Mesothelial cell of epicardium (in vitro differentiated cells): ENCODE data around the gene CTU1. TPM values are rescaled to one million over a fixed set of nuclear protein-coding genes. Genes with fewer than 3 reads are reported as not detected.

Experiments
- DNase-seq, 2 experiments: peaks; one replicate each; pipeline ENCODE4 v3.0.0; 2021; ENCODE audit warnings: low spot score in 2 of 2; ENCODE audit not compliant: unreplicated experiment in 2 of 2
- H3K27ac Mint-ChIP-seq: 2 replicates; pipeline ENCODE4 v1.8.0; 2021; ENCODE audit warnings: mixed read lengths
- H3K27me3 Mint-ChIP-seq: 2 replicates; pipeline ENCODE4 v1.8.0; 2021; ENCODE audit warnings: low read depth, mixed read lengths
- H3K36me3 Mint-ChIP-seq: 2 replicates; pipeline ENCODE4 v1.8.0; 2021; ENCODE audit warnings: mixed read lengths
- H3K4me1 Mint-ChIP-seq: 2 replicates; pipeline ENCODE4 v1.8.0; 2021; ENCODE audit warnings: mixed read lengths
- H3K4me3 Mint-ChIP-seq: 2 replicates; pipeline ENCODE4 v1.8.0; 2021; ENCODE audit warnings: mild to moderate bottlenecking, moderate library complexity, mixed read lengths
- H3K9me3 Mint-ChIP-seq: 2 replicates; pipeline ENCODE4 v1.8.0; 2021; ENCODE audit warnings: mixed read lengths
- CTCF ChIP-seq: fragments of 200-600 bp; sonication (generic); IDR thresholded peaks from one replicate; pipeline ENCODE4 v1.5.0; 2021; ENCODE audit warnings: antibody characterized with exemption; ENCODE audit not compliant: unreplicated experiment
- total RNA-seq: library from RNA; stranded (reverse); gene quantifications from 3 replicates; pipeline ENCODE4 v1.2.1, GENCODE V29; 2021

The CTU1 gene
- total RNA-seq, 1 donor from 2014 or later: 7.7 TPM

GRCh38 chr19:51137792-51138425 lies 29.7 kb upstream of the CTU1 start:
- peaks cover 52% of the 10 kb centered on the region for H3K27me3 Mint-ChIP-seq
- DNase-seq: no peak
- peaks cover 16% of the 10 kb centered on the region for H3K9me3 Mint-ChIP-seq
- H3K4me3 Mint-ChIP-seq: no peak overlapping the region
- no peak for TF ChIP-seq CTCF
- no peak overlapping the region for H3K27ac Mint-ChIP-seq
- H3K36me3 Mint-ChIP-seq: no peaks in the 10 kb centered on the region
- H3K4me1 Mint-ChIP-seq: no peaks in the 10 kb centered on the region

- DNase-seq: no peak
- Mint-ChIP-seq H3K36me3 (no peaks in the 10 kb centered on the region), H3K9me3 (peaks cover 16% of the 10 kb centered on the region), H3K27me3 (peaks cover 52% of the 10 kb centered on the region), H3K4me3 (no peak overlapping the region), H3K27ac (no peak overlapping the region), H3K4me1 (peaks cover 3% of the 10 kb centered on the region)
- no peak for TF ChIP-seq CTCF
These were observed 28.8 kb upstream of the CTU1 start for GRCh38 chr19:51136851-51137551.

GRCh38 chr19:51135986-51136762 lies 28.0 kb upstream of the CTU1 start:
- TF ChIP-seq CTCF: no peak
- peaks cover 16% of the 10 kb centered on the region for H3K9me3 Mint-ChIP-seq
- H3K36me3 Mint-ChIP-seq: no peaks in the 10 kb centered on the region
- no peak overlapping the region for H3K27ac Mint-ChIP-seq
- no peak overlapping the region for H3K4me3 Mint-ChIP-seq
- DNase-seq: no peak
- peaks cover 48% of the 10 kb centered on the region for H3K27me3 Mint-ChIP-seq
- peaks cover 3% of the 10 kb centered on the region for H3K4me1 Mint-ChIP-seq

- Mint-ChIP-seq H3K27me3 (peaks cover 40% of the 10 kb centered on the region), H3K4me1 (peaks cover 12% of the 10 kb centered on the region), H3K27ac (no peak overlapping the region), H3K4me3 (no peak overlapping the region), H3K36me3 (no peaks in the 10 kb centered on the region), H3K9me3 (peaks cover 16% of the 10 kb centered on the region)
- no peak for TF ChIP-seq CTCF
- no peak for DNase-seq
These were observed 26.8 kb upstream of the CTU1 start for GRCh38 chr19:51135004-51135403.

GRCh38 chr19:51131780-51132680 lies 23.8 kb upstream of the CTU1 start:
- H3K27ac Mint-ChIP-seq: no peak overlapping the region
- H3K9me3 Mint-ChIP-seq: peaks cover 16% of the 10 kb centered on the region
- no peak overlapping the region for H3K4me3 Mint-ChIP-seq
- no peak for DNase-seq
- H3K27me3 Mint-ChIP-seq: peaks cover 25% of the 10 kb centered on the region
- peaks cover 34% of the 10 kb centered on the region for H3K4me1 Mint-ChIP-seq
- H3K36me3 Mint-ChIP-seq: no peaks in the 10 kb centered on the region
- no peak for TF ChIP-seq CTCF
